HEK293 (cell line): ENCODE data around the gene MAGOH.

Experiments
- CTCF ChIA-PET: fragments of 350-600 bp; formaldehyde crosslinking; extraction: SDS; loops from one replicate; lab custom pipeline; 2021; ENCODE audit warnings: antibody characterized with exemption; lab: Yijun Ruan, JAX
- POLR2A ChIA-PET: fragments of 300-600 bp; formaldehyde crosslinking; extraction: SDS; loops from one replicate; lab custom pipeline; 2020; ENCODE audit warnings: antibody characterized with exemption, inconsistent platforms; lab: Yijun Ruan, JAX
- H3K27ac ChIP-seq: fragments of 200-500 bp; sonication (Bioruptor generic); 2 replicates; pipeline ENCODE4 v1.5.1; 2014; ENCODE audit warnings: low read depth, low read length, control low read depth, inconsistent platforms; ENCODE audit errors: extremely low read depth
- H3K36me3 ChIP-seq, 2 experiments: fragments of 200-500 bp in 1 of 2; sonication (Bioruptor generic) in 1 of 2; 1 replicate in 1 of 2; 2 replicates in 1 of 2; pipeline ENCODE4 v1.5.1; 2014 to 2017; ENCODE audit warnings: inconsistent platforms in 2 of 2, low read length in 2 of 2; ENCODE audit not compliant: control insufficient read depth in 2 of 2, insufficient read depth in 1 of 2
- H3K4me1 ChIP-seq: fragments of 200-500 bp; sonication (Bioruptor generic); 2 replicates; pipeline ENCODE4 v1.5.1; 2014; ENCODE audit warnings: mild to moderate bottlenecking, low read length, inconsistent platforms; ENCODE audit not compliant: control insufficient read depth, insufficient read depth
- H3K4me3 ChIP-seq: 2 replicates; pipeline ENCODE4 v1.5.1; 2011; ENCODE audit warnings: low read depth, mild to moderate bottlenecking, control low read depth, low read length, moderate library complexity
- H3K9me3 ChIP-seq: fragments of 200-500 bp; sonication (Bioruptor generic); 2 replicates; pipeline ENCODE4 v1.5.1; 2014; ENCODE audit warnings: low read depth, low read length, inconsistent platforms; ENCODE audit not compliant: control insufficient read depth, insufficient read depth
- EGR2 ChIP-seq: fragments of 450-650 bp; formaldehyde crosslinking; IDR thresholded peaks from 2 replicates; pipeline ENCODE4 v1.5.1; 2016; ENCODE audit warnings: low read depth, missing biosample characterization, missing genetic modification characterization
- GLI2 ChIP-seq: fragments of 450-650 bp; formaldehyde crosslinking; IDR thresholded peaks from 2 replicates; pipeline ENCODE4; 2017; ENCODE audit warnings: missing biosample characterization, missing genetic modification characterization, low read depth, borderline replicate concordance
- ZBTB20 ChIP-seq: fragments of 450-650 bp; formaldehyde crosslinking; IDR thresholded peaks from 2 replicates; pipeline ENCODE4 v1.5.1; 2016; ENCODE audit warnings: missing biosample characterization, missing genetic modification characterization
- ZBTB7A ChIP-seq: fragments of 450-650 bp; formaldehyde crosslinking; IDR thresholded peaks from 2 replicates; pipeline ENCODE4 v1.5.1; 2016; ENCODE audit warnings: low read depth, missing biosample characterization, missing genetic modification characterization
- ZFP69B ChIP-seq: fragments of 450-650 bp; formaldehyde crosslinking; IDR thresholded peaks from 2 replicates; pipeline ENCODE4 v1.5.1; 2016; ENCODE audit warnings: missing biosample characterization, missing genetic modification characterization
- ZNF184 ChIP-seq: fragments of 450-650 bp; IDR thresholded peaks from 2 replicates; pipeline ENCODE4 v1.5.1; 2018; ENCODE audit warnings: missing biosample characterization, mild to moderate bottlenecking, missing genetic modification characterization
- ZNF23 ChIP-seq: fragments of 450-650 bp; formaldehyde crosslinking; IDR thresholded peaks from 2 replicates; pipeline ENCODE4 v1.5.1; 2016; ENCODE audit warnings: missing biosample characterization, missing genetic modification characterization, borderline replicate concordance
- ZNF37A ChIP-seq: fragments of 450-650 bp; IDR thresholded peaks from 2 replicates; pipeline ENCODE4 v1.5.1; 2018; ENCODE audit warnings: missing biosample characterization, missing genetic modification characterization
- ZNF555 ChIP-seq: fragments of 450-650 bp; formaldehyde crosslinking; conservative IDR thresholded peaks from 2 replicates; pipeline ENCODE4 v1.5.1; 2017; ENCODE audit warnings: missing biosample characterization, mild to moderate bottlenecking, missing genetic modification characterization, inconsistent platforms
- ZNF600 ChIP-seq: fragments of 450-650 bp; formaldehyde crosslinking; IDR thresholded peaks from 2 replicates; pipeline ENCODE4 v1.5.1; 2016; ENCODE audit warnings: missing biosample characterization, missing genetic modification characterization
- ZNF623 ChIP-seq: fragments of 450-650 bp; formaldehyde crosslinking; IDR thresholded peaks from 2 replicates; pipeline ENCODE4 v1.5.1; 2016; ENCODE audit warnings: missing biosample characterization, missing genetic modification characterization
- ZNF664 ChIP-seq: fragments of 450-650 bp; formaldehyde crosslinking; IDR thresholded peaks from 2 replicates; pipeline ENCODE4 v1.5.1; 2016; ENCODE audit warnings: missing biosample characterization, missing genetic modification characterization
- ZNF768 ChIP-seq: fragments of 450-650 bp; formaldehyde crosslinking; IDR thresholded peaks from 2 replicates; pipeline ENCODE4 v1.5.1; 2018; ENCODE audit warnings: missing biosample characterization, mild to moderate bottlenecking, missing genetic modification characterization
- ZNF830 ChIP-seq: fragments of 450-650 bp; IDR thresholded peaks from 2 replicates; pipeline ENCODE4 v1.5.0; 2018; ENCODE audit warnings: missing biosample characterization, missing genetic modification characterization, low read depth, mild to moderate bottlenecking, moderate library complexity
- ZNF843 ChIP-seq: fragments of 450-650 bp; formaldehyde crosslinking; IDR thresholded peaks from 2 replicates; pipeline ENCODE4 v1.5.1; 2016; ENCODE audit warnings: missing biosample characterization, missing genetic modification characterization
- ZSCAN16 ChIP-seq: fragments of 450-650 bp; formaldehyde crosslinking; IDR thresholded peaks from 2 replicates; pipeline ENCODE4 v1.5.1; 2016; ENCODE audit warnings: missing biosample characterization, missing genetic modification characterization
- TF ChIP-seq, protein P1 (sequence below): fragments of 450-650 bp; formaldehyde crosslinking; IDR thresholded peaks from 2 replicates; pipeline ENCODE4 v1.5.1; 2016; ENCODE audit warnings: missing biosample characterization, missing genetic modification characterization
- TF ChIP-seq, protein P2 (sequence below): fragments of 450-650 bp; formaldehyde crosslinking; IDR thresholded peaks from 2 replicates; pipeline ENCODE4 v1.5.1; 2016; ENCODE audit warnings: missing biosample characterization, missing genetic modification characterization, low read depth
- TF ChIP-seq, protein P3 (sequence below): fragments of 450-650 bp; formaldehyde crosslinking; IDR thresholded peaks from 2 replicates; pipeline ENCODE4 v1.5.1; 2016; ENCODE audit warnings: missing biosample characterization, missing genetic modification characterization
- TF ChIP-seq, protein P4 (sequence below): fragments of 450-650 bp; formaldehyde crosslinking; conservative IDR thresholded peaks from 2 replicates; pipeline ENCODE4 v1.5.1; 2016; ENCODE audit warnings: low read depth, missing biosample characterization, missing genetic modification characterization

MAGOH gene

DNA sequence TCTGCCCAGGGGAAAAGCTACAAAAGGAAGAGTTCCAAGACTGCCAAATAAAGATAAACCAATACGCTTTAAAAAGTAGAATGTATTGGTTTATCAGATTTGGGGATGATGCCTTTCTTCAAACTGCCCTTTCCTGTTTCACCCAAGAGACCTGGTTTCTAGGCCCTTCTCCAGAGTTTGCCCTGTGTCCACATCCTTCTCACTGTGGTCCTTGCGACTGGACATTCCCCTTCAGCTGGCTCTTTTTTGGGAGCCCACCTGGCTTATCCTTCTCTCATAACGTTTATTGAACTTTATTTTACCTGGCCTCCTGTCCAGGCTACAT lies 17.4 kb downstream of the MAGOH start:
- CTCF ChIA-PET, result no interaction called here
- peak overlapping the region; percentile 75 for H3K4me3 ChIP-seq
- H3K36me3 ChIP-seq, result peaks cover 0 to 33% of the 10 kb centered on the region in 2 experiments; a peak in 1 of 3 replicates
- TF ChIP-seq, protein P1, sequence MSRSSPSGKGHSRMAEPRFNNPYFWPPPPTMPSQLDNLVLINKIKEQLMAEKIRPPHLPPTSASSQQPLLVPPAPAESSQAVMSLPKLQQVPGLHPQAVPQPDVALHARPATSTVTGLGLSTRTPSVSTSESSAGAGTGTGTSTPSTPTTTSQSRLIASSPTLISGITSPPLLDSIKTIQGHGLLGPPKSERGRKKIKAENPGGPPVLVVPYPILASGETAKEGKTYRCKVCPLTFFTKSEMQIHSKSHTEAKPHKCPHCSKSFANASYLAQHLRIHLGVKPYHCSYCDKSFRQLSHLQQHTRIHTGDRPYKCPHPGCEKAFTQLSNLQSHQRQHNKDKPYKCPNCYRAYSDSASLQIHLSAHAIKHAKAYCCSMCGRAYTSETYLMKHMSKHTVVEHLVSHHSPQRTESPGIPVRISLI, result no peak
- TF ChIP-seq ZNF768 (tag by site-specific recombination) (no peak), ZNF623 (tag by site-specific recombination) (no peak), ZNF184 (tag by site-specific recombination) (0 out of 2 replicates have a peak, but pooled peaks have one; percentile 3)
- no peaks in the 10 kb centered on the region for H3K4me1 ChIP-seq
- POLR2A ChIA-PET, result interaction anchor here (0.6 kb wide), 1 partner anchor 1149 kb away, joined by 4 read pairs; no protein-coding TSS in a partner anchor
- H3K9me3 ChIP-seq, result no peaks in the 10 kb centered on the region
- H3K27ac ChIP-seq, result peak overlapping the region; percentile 74

DNA sequence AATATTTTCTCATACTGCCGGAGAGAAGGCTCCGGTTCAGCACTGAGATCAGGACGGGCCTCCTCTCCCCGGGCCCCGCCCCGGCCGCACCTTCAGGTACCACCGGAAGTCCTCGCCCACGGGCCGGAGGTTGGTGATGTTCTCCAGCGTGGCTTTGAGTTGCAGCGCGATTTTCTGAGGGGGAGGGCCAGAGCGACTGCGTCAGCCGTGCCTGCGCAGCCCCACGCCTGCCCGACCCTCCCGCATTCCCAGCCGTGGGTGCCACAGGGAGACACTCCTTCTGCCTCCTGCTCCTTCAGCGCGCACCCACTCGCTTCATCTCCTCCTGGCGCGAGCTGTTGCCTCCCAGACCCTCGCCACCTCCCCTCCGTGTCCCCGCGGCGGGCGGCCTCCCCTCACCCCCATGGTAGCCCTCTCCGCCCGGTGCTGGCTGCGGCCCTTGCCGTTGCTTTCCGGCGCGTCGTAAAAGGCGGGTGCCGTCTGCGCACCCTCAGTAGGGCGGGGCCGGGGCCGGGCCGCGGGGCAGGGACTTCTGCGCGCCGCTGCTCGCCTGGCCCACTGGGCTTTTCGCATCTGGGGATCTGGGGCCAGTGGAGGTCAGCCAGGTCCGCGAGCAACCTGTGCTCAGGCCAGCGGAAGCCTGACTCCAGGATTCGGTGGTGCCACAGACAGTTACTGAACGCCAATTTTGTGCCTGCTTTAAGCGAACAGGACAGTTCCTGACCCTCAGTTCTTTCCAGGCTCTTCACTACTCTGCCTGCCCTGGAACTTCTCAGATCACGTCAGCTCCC lies 18.0 kb downstream of the MAGOH start, which contains the start of gene CZIB:
TSS of gene CZIB (minus strand) at position 464 of the 791 bp plus-strand sequence. CDS start at position 405, 59 bp downstream.
- POLR2A ChIA-PET, result interaction anchor here (0.6 to 1.5 kb wide), 2 partner anchors 18 to 1149 kb away, joined by 4 to 6 read pairs; partner anchors contain the start of gene MAGOH
- no peaks in the 10 kb centered on the region for H3K9me3 ChIP-seq
- peak within 1 kb of the TSS; percentile 75 for H3K4me3 ChIP-seq
- H3K27ac ChIP-seq, result peak within 1 kb of the TSS; percentile 74
- H3K4me1 ChIP-seq, result no peaks in the 10 kb centered on the region
- H3K36me3 ChIP-seq, result peaks cover 0 to 36% of the 10 kb centered on the region in 2 experiments; a peak in 2 of 3 replicates
- CTCF ChIA-PET, result interaction anchor here (0.6 kb wide), 1 partner anchor 232 kb away, joined by 3 read pairs; no protein-coding TSS in a partner anchor
- no peak for TF ChIP-seq ZNF830
- TF ChIP-seq, protein P1, result no peak
- TF ChIP-seq GLI2, result no peak
- peak; percentile 95; the same call in 1 of the 2 replicates for TF ChIP-seq ZBTB7A (tag by site-specific recombination)
- peak; percentile 100 for TF ChIP-seq ZNF600 (tag by site-specific recombination)
- TF ChIP-seq EGR2 (tag by site-specific recombination), result peak; percentile 96
- TF ChIP-seq ZNF23, result no peak
- TF ChIP-seq ZNF664 (tag by site-specific recombination), result no peak
- peak; percentile 91 for TF ChIP-seq ZBTB20 (tag by site-specific recombination)
- TF ChIP-seq ZNF555, result no peak
- TF ChIP-seq, protein P2, sequence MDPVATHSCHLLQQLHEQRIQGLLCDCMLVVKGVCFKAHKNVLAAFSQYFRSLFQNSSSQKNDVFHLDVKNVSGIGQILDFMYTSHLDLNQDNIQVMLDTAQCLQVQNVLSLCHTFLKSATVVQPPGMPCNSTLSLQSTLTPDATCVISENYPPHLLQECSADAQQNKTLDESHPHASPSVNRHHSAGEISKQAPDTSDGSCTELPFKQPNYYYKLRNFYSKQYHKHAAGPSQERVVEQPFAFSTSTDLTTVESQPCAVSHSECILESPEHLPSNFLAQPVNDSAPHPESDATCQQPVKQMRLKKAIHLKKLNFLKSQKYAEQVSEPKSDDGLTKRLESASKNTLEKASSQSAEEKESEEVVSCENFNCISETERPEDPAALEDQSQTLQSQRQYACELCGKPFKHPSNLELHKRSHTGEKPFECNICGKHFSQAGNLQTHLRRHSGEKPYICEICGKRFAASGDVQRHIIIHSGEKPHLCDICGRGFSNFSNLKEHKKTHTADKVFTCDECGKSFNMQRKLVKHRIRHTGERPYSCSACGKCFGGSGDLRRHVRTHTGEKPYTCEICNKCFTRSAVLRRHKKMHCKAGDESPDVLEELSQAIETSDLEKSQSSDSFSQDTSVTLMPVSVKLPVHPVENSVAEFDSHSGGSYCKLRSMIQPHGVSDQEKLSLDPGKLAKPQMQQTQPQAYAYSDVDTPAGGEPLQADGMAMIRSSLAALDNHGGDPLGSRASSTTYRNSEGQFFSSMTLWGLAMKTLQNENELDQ (tag by site-specific recombination), result no peak
- TF ChIP-seq ZNF37A (tag by site-specific recombination), result no peak
- TF ChIP-seq ZSCAN16 (tag by site-specific recombination), result no peak
- TF ChIP-seq, protein P3, sequence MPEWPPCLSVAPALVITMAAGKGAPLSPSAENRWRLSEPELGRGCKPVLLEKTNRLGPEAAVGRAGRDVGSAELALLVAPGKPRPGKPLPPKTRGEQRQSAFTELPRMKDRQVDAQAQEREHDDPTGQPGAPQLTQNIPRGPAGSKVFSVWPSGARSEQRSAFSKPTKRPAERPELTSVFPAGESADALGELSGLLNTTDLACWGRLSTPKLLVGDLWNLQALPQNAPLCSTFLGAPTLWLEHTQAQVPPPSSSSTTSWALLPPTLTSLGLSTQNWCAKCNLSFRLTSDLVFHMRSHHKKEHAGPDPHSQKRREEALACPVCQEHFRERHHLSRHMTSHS, result no peak
- TF ChIP-seq, protein P4, sequence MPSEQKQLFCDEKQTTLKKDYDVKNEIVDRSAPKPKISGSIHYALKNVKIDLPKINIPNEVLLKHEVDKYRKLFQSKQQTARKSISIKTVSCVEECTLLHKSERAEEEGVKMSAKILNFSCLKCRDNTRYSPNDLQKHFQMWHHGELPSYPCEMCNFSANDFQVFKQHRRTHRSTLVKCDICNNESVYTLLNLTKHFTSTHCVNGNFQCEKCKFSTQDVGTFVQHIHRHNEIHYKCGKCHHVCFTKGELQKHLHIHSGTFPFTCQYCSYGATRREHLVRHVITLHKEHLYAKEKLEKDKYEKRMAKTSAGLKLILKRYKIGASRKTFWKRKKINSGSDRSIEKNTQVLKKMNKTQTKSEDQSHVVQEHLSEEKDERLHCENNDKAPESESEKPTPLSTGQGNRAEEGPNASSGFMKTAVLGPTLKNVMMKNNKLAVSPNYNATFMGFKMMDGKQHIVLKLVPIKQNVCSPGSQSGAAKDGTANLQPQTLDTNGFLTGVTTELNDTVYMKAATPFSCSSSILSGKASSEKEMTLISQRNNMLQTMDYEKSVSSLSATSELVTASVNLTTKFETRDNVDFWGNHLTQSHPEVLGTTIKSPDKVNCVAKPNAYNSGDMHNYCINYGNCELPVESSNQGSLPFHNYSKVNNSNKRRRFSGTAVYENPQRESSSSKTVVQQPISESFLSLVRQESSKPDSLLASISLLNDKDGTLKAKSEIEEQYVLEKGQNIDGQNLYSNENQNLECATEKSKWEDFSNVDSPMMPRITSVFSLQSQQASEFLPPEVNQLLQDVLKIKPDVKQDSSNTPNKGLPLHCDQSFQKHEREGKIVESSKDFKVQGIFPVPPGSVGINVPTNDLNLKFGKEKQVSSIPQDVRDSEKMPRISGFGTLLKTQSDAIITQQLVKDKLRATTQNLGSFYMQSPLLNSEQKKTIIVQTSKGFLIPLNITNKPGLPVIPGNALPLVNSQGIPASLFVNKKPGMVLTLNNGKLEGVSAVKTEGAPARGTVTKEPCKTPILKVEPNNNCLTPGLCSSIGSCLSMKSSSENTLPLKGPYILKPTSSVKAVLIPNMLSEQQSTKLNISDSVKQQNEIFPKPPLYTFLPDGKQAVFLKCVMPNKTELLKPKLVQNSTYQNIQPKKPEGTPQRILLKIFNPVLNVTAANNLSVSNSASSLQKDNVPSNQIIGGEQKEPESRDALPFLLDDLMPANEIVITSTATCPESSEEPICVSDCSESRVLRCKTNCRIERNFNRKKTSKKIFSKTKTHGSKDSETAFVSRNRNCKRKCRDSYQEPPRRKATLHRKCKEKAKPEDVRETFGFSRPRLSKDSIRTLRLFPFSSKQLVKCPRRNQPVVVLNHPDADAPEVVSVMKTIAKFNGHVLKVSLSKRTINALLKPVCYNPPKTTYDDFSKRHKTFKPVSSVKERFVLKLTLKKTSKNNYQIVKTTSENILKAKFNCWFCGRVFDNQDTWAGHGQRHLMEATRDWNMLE (tag by site-specific recombination), result peak; percentile 65
- peak; percentile 91 for TF ChIP-seq ZNF843
- peak; percentile 76 for TF ChIP-seq ZFP69B
